Activated naive CD4-positive, alpha-beta T cell treated with anti-CD3 and anti-CD28 coated beads, Interleukin-2, amount 10 ng/mL, durations not matched to agents 7 days and 5 days (primary cell): ENCODE data around the gene ARL14.

Source experiments
- CTCF ChIA-PET: fragments of 350-600 bp; sonication (Branson Sonifier 250); formaldehyde crosslinking; loops from one replicate; lab custom pipeline; 2021; ENCODE audit warnings: antibody characterized with exemption; lab: Charles Lee
- DNase-seq: peaks from one replicate; pipeline ENCODE4 v3.0.0-alpha.2; 2020
- H3K27ac Mint-ChIP-seq: one replicate; pipeline ENCODE4 v1.8.0; 2021; ENCODE audit warnings: mild to moderate bottlenecking, moderate library complexity, mixed read lengths
- H3K27me3 Mint-ChIP-seq: one replicate; pipeline ENCODE4 v1.8.0; 2021; ENCODE audit warnings: mild to moderate bottlenecking, mixed read lengths
- H3K36me3 Mint-ChIP-seq: one replicate; pipeline ENCODE4 v1.8.0; 2021; ENCODE audit warnings: mixed read lengths
- H3K4me1 Mint-ChIP-seq: one replicate; pipeline ENCODE4 v1.8.0; 2021; ENCODE audit warnings: mixed read lengths
- H3K4me3 Mint-ChIP-seq: one replicate; pipeline ENCODE4 v1.8.0; 2021; ENCODE audit warnings: mild to moderate bottlenecking, moderate library complexity, mixed read lengths
- H3K9me3 Mint-ChIP-seq: one replicate; pipeline ENCODE4 v1.8.0; 2021; ENCODE audit warnings: mixed read lengths

Gene ARL14

GRCh38 chr3:160676547-160677303 lies at the start of gene ARL14:
TSS of gene ARL14 (plus strand) at chr3:160677160. CDS start at chr3:160677347, 187 bp downstream.
- Mint-ChIP-seq H3K27me3 (peaks cover 16% of the 10 kb centered on the region), H3K27ac (no peak within 1 kb of the TSS), H3K4me3 (no peak within 1 kb of the TSS), H3K4me1 (no peaks in the 10 kb centered on the region), H3K9me3 (no peaks in the 10 kb centered on the region), H3K36me3 (no peaks in the 10 kb centered on the region)
- no peak for DNase-seq
- CTCF ChIA-PET = interaction anchor here (1.0 kb wide), 1 partner anchor 10 kb away, joined by 5 read pairs; no protein-coding TSS in a partner anchor

DNA sequence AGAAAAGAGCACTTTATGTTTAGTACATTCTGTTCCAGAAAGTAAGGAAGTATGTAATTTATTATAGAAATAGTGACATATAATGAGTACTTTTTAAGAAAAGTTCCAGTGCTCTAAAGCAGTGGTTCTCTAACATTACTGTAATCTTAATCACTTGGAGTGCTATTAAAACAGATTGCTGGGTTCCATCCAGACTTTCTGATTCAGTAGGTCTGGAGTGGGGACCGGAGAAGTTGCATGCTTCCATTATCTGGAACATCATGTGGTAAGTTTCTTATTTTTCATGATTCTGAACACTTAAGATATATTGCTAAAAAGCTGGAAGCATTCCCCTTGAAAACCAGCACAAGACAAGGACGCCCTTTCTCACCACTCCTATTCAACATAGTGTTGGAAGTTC lies 47.5 kb upstream of the ARL14 start:
- no peak for DNase-seq
- Mint-ChIP-seq H3K4me1 (no peaks in the 10 kb centered on the region), H3K27ac (no peak overlapping the region), H3K4me3 (no peak overlapping the region), H3K27me3 (peaks cover 3% of the 10 kb centered on the region), H3K9me3 (no peaks in the 10 kb centered on the region), H3K36me3 (no peaks in the 10 kb centered on the region)
- CTCF ChIA-PET = no interaction called here

GRCh38 chr3:160633361-160634083 lies 43.4 kb upstream of the ARL14 start:
- DNase-seq = no peak
- no peaks in the 10 kb centered on the region for H3K9me3 Mint-ChIP-seq
- H3K4me3 Mint-ChIP-seq = no peak overlapping the region
- CTCF ChIA-PET = no interaction called here
- no peaks in the 10 kb centered on the region for H3K36me3 Mint-ChIP-seq
- H3K27ac Mint-ChIP-seq = no peak overlapping the region
- no peaks in the 10 kb centered on the region for H3K4me1 Mint-ChIP-seq
- H3K27me3 Mint-ChIP-seq = peaks cover 3% of the 10 kb centered on the region

DNA sequence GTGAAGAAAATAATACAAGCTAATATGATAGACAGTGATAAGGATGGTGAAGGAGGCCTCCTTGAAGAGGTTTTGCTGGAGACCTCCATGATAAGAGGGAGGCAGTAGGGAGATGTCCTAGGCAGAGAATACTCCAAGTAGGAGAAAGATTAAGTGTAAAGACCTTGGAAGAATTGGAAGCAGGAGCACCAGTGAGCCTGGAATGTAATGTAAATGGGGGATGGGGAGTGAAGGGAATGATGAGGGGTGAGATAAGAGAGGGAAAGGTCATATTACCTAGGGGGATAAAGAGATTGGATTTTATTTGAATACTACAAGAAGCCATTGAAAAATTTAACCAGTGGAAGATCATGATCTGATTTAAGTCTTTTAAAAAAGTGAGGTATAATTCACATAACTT lies 41.7 kb upstream of the ARL14 start:
- CTCF ChIA-PET = no interaction called here
- no peak for DNase-seq
- peaks cover 3% of the 10 kb centered on the region for H3K27me3 Mint-ChIP-seq
- H3K4me3 Mint-ChIP-seq = no peak overlapping the region
- H3K9me3 Mint-ChIP-seq = no peaks in the 10 kb centered on the region
- no peaks in the 10 kb centered on the region for H3K36me3 Mint-ChIP-seq
- H3K27ac Mint-ChIP-seq = no peak overlapping the region
- H3K4me1 Mint-ChIP-seq = no peaks in the 10 kb centered on the region

DNA sequence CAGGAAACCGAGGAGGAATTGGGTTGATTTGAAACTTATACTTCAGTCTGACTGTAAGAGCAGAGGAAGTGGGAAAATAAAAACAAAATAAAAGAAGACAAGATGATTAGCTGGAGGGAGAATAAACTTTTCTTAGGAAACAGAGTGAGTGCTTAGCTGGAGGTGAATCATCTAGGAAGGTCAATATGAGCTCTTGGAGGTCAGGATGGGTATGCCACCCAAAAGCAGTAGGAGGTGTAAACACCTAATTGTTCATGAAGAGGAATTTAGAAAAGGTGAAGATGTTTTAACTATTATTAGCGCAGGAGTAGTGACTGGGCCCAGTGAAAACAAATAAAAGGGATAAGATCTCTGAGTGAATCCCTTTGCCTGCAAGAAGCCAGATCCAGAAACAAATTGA lies 39.9 kb upstream of the ARL14 start:
- H3K27me3 Mint-ChIP-seq = peaks cover 3% of the 10 kb centered on the region
- no peaks in the 10 kb centered on the region for H3K36me3 Mint-ChIP-seq
- DNase-seq = no peak
- H3K9me3 Mint-ChIP-seq = no peaks in the 10 kb centered on the region
- no peak overlapping the region for H3K27ac Mint-ChIP-seq
- CTCF ChIA-PET = no interaction called here
- H3K4me1 Mint-ChIP-seq = no peaks in the 10 kb centered on the region
- no peak overlapping the region for H3K4me3 Mint-ChIP-seq

DNA sequence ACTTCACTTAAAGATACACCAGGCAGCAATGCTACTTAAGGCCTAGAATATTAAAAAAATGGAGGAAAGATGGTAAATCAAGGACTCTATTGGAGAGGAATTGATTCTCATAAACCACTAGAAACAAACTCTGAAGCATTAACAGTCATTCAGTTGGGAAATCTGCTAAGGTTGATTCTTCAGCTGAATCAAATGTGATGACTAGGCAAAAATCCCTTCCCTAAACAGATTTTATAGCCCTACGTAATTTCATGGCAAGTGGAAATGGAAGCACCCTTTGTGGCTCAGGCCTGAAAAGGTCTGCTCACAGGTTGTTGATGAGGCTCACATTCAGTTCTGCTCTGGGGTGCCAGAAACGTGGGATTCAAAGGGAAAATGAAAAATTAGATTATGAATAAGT lies 38.8 kb upstream of the ARL14 start:
- H3K27ac Mint-ChIP-seq = no peak overlapping the region
- H3K9me3 Mint-ChIP-seq = no peaks in the 10 kb centered on the region
- no peaks in the 10 kb centered on the region for H3K4me1 Mint-ChIP-seq
- no peak overlapping the region for H3K4me3 Mint-ChIP-seq
- H3K36me3 Mint-ChIP-seq = no peaks in the 10 kb centered on the region
- CTCF ChIA-PET = no interaction called here
- DNase-seq = no peak
- peaks cover 2% of the 10 kb centered on the region for H3K27me3 Mint-ChIP-seq

DNA sequence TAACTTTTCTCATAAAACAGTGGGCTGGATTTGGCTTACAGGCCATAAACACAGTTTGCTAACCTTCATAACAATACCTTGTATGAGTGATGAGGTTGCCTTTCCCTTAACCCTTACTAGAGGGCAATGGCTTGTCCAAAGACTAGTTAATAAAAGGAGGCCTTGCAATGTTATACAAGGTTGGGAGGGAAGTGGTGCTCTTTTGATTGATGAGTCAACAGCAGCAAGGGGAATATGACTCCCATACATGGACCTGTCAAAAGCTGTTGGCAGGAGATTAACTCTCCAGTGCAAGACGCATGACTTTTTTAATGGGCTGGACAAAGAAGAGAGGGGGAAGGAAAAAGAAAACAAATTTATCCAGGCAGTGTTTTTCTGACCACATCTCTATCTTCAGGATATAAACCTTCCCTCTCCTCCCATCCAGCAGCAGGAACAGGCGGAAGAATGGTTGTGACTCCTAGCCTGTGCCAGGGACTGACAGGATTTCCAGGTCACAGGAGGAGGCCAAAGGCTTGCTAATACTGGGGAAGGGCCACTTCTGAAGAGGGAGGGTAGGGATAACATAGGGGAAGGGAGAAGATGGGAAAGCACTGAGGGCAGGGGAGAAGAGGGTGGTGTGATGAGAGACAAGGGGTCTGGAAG lies 35.2 kb upstream of the ARL14 start:
- H3K4me1 Mint-ChIP-seq = no peaks in the 10 kb centered on the region
- CTCF ChIA-PET = no interaction called here
- H3K9me3 Mint-ChIP-seq = no peaks in the 10 kb centered on the region
- H3K4me3 Mint-ChIP-seq = no peak overlapping the region
- no peaks in the 10 kb centered on the region for H3K27me3 Mint-ChIP-seq
- no peak for DNase-seq
- no peaks in the 10 kb centered on the region for H3K36me3 Mint-ChIP-seq
- H3K27ac Mint-ChIP-seq = no peak overlapping the region

GRCh38 chr3:160643994-160644393 lies 33.0 kb upstream of the ARL14 start:
- no peak overlapping the region for H3K4me3 Mint-ChIP-seq
- DNase-seq = no peak
- H3K27ac Mint-ChIP-seq = no peak overlapping the region
- no peaks in the 10 kb centered on the region for H3K27me3 Mint-ChIP-seq
- H3K4me1 Mint-ChIP-seq = no peaks in the 10 kb centered on the region
- H3K36me3 Mint-ChIP-seq = no peaks in the 10 kb centered on the region
- CTCF ChIA-PET = interaction anchor here (0.7 kb wide), 1 partner anchor 298 kb away, joined by 3 read pairs; no protein-coding TSS in a partner anchor
- no peaks in the 10 kb centered on the region for H3K9me3 Mint-ChIP-seq

DNA sequence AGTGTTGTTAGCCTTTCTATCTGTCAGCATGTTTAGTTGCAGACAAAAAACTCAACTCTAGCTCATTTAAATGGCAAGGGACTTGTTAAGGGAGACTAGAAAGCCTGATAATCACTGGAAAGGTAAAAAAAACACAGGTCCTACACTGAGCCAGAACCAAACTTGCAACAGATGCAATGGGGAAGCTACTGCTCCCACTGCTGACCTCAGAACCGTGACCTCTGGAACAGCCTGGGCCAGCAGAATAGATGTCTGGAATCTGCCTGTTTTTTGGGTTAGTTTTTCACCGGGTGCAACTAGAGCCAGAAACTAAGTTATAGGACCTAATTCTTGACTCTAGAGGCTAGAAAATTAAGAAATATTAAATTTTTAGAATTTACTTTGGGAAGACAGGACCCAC lies 32.5 kb upstream of the ARL14 start:
- Mint-ChIP-seq H3K4me1 (no peaks in the 10 kb centered on the region), H3K27ac (no peak overlapping the region), H3K27me3 (no peaks in the 10 kb centered on the region), H3K9me3 (no peaks in the 10 kb centered on the region), H3K36me3 (no peaks in the 10 kb centered on the region), H3K4me3 (no peak overlapping the region)
- no peak for DNase-seq
- CTCF ChIA-PET = interaction anchor here (0.7 kb wide), 1 partner anchor 297 kb away, joined by 3 read pairs; no protein-coding TSS in a partner anchor

DNA sequence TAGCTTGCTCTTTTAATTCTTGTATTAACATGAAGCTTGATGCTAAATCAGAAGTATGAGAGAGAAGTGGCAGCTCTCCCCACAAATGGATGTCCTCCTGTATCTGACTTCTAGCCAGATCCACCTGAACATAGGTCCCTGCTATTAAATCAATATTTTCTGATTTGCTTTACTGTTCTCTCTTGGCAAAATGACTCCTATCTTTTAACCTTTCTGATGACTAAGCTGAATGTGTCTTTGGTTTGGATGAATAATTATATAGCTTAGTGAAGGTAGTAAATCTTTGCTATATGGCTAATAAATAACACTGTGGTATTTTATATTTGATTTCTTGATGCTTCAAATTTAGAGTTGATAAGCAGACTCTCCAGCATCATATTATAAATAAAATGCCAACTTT lies 28.3 kb upstream of the ARL14 start:
- Mint-ChIP-seq H3K36me3 (no peaks in the 10 kb centered on the region), H3K4me3 (no peak overlapping the region), H3K27ac (no peak overlapping the region), H3K9me3 (no peaks in the 10 kb centered on the region), H3K4me1 (no peaks in the 10 kb centered on the region), H3K27me3 (peaks cover 8% of the 10 kb centered on the region)
- CTCF ChIA-PET = no interaction called here
- no peak for DNase-seq

DNA sequence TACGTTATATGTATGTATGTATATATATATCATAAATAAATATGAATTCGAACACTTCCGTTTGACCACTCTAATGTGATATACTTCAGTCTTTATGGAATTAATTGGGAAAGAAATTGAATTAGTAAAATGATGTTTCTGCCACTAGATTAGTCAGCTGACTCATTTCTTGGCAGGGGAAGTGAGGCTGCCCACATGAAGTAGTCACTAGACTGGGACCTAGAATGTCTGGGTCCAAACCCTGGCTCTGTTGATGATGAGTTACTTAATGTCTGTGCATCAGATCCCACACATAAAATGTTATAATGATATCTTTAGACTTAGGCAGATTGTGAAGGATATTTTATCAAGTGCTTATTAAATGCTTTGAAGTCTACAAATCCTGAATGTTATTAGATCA lies 27.4 kb upstream of the ARL14 start:
- H3K4me3 Mint-ChIP-seq = no peak overlapping the region
- CTCF ChIA-PET = no interaction called here
- no peak overlapping the region for H3K27ac Mint-ChIP-seq
- peaks cover 13% of the 10 kb centered on the region for H3K27me3 Mint-ChIP-seq
- no peaks in the 10 kb centered on the region for H3K9me3 Mint-ChIP-seq
- no peaks in the 10 kb centered on the region for H3K4me1 Mint-ChIP-seq
- no peak for DNase-seq
- no peaks in the 10 kb centered on the region for H3K36me3 Mint-ChIP-seq

GRCh38 chr3:160653512-160653911 lies 23.4 kb upstream of the ARL14 start:
- Mint-ChIP-seq H3K27ac (no peak overlapping the region), H3K4me3 (no peak overlapping the region), H3K36me3 (no peaks in the 10 kb centered on the region), H3K4me1 (no peaks in the 10 kb centered on the region), H3K9me3 (no peaks in the 10 kb centered on the region), H3K27me3 (peaks cover 15% of the 10 kb centered on the region)
- no peak for DNase-seq
- CTCF ChIA-PET = interaction anchor here (0.7 kb wide), 1 partner anchor 288 kb away, joined by 3 read pairs; no protein-coding TSS in a partner anchor

- H3K4me1 Mint-ChIP-seq = peaks cover 3% of the 10 kb centered on the region
- DNase-seq = no peak
- H3K36me3 Mint-ChIP-seq = no peaks in the 10 kb centered on the region
- H3K27me3 Mint-ChIP-seq = peaks cover 4% of the 10 kb centered on the region
- H3K4me3 Mint-ChIP-seq = no peak overlapping the region
- CTCF ChIA-PET = no interaction called here
- H3K27ac Mint-ChIP-seq = no peak overlapping the region
- no peaks in the 10 kb centered on the region for H3K9me3 Mint-ChIP-seq
Measured at GRCh38 chr3:160660902-160661301, 16.1 kb upstream of the ARL14 start.

- no peaks in the 10 kb centered on the region for H3K36me3 Mint-ChIP-seq
- DNase-seq = no peak
- peaks cover 4% of the 10 kb centered on the region for H3K27me3 Mint-ChIP-seq
- CTCF ChIA-PET = no interaction called here
- H3K4me3 Mint-ChIP-seq = no peak overlapping the region
- no peak overlapping the region for H3K27ac Mint-ChIP-seq
- no peaks in the 10 kb centered on the region for H3K9me3 Mint-ChIP-seq
- H3K4me1 Mint-ChIP-seq = peaks cover 3% of the 10 kb centered on the region
Measured at GRCh38 chr3:160661660-160662059, 15.3 kb upstream of the ARL14 start.
